Breast epithelium (tissue), 3 donors: Measurements from ENCODE around the gene DCDC2C.

Experiments
- CTCF ChIP-seq, 3 donors: fragments of 450-650 bp; IDR thresholded peaks; one replicate each; pipeline ENCODE4 v1.5.1; 2016 to 2017; ENCODE audit warnings: antibody characterized with exemption in 3 of 3, mild to moderate bottlenecking in 3 of 3, moderate library complexity in 3 of 3
- POLR2A ChIP-seq: fragments of 450-650 bp; IDR thresholded peaks from one replicate; pipeline ENCODE4 v1.6.1; 2016; ENCODE audit warnings: antibody characterized with exemption, mild to moderate bottlenecking, moderate library complexity
- POLR2AphosphoS5 ChIP-seq, 3 donors: sonication (generic); formaldehyde crosslinking; IDR thresholded peaks; one replicate each; pipeline ENCODE4 v1.6.1; 2017; ENCODE audit warnings: antibody characterized with exemption in 3 of 3

DNA sequence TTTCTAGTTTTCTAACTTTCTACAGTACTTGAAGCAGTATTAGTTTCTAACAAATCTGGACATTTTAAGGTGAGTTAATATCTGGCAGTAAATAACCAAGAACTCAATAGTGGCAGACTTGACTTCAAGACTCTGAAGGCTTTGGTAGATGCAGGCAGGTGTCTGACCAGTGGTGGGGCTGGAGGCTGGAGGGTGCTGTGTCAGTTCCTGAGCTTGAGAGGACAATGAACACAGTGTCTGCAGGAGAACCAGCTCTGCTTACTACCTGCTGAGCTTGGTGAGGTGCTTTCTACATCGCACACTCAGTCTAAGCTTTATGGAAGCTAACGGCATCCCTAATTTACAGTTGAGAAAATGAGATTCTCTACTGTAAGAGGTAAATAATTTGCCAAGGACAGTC lies 24.2 kb upstream of the DCDC2C start:
- no peak for TF ChIP-seq CTCF (IDR thresholded peaks at IDR 0.05)
- TF ChIP-seq POLR2AphosphoS5 (IDR thresholded peaks at IDR 0.05): no peak
- no peak for TF ChIP-seq POLR2A
